Esophagus muscularis mucosa (tissue), 4 donors: ENCODE measurements around the gene PLBD2. TPM values are rescaled to one million over a fixed set of nuclear protein-coding genes. Genes with fewer than 3 reads are reported as not detected.

ENCODE experiments used
- DNase-seq: peaks from one replicate; pipeline ENCODE4 v3.0.0-alpha.2; 2017; ENCODE audit errors: extremely low spot score
- H3K27ac ChIP-seq, 4 donors: fragments of 200-600 bp; sonication (generic); replicated peaks in 1 of 4; 1 replicate in 3 of 4; 2 replicates in 1 of 4; pipeline ENCODE4 v1.5.1; 2016 to 2019; ENCODE audit warnings: mild to moderate bottlenecking in 1 of 4
- H3K27me3 ChIP-seq, 4 donors: fragments of 200-600 bp; sonication (generic); one replicate each; pipeline versions ENCODE4 v1.5.1 to v1.6.0; 2016 to 2019
- H3K36me3 ChIP-seq, 4 donors: fragments of 200-600 bp; sonication (generic); one replicate each; pipeline ENCODE4 v1.5.1; 2016 to 2019
- H3K4me1 ChIP-seq, 4 donors: fragments of 200-600 bp; sonication (generic); one replicate each; pipeline ENCODE4 v1.5.1; 2016 to 2019
- H3K4me3 ChIP-seq, 4 donors: fragments of 200-600 bp; sonication (generic); 1 replicate in 2 of 4; 2 replicates in 2 of 4; pipeline ENCODE4 v1.5.1; 2016 to 2019; ENCODE audit warnings: mild to moderate bottlenecking in 4 of 4, moderate library complexity in 1 of 4
- H3K9me3 ChIP-seq, 4 donors: fragments of 200-600 bp; sonication (generic); 1 replicate in 3 of 4; 2 replicates in 1 of 4; pipeline ENCODE4 v1.5.1; 2016 to 2019
- EP300 ChIP-seq: sonication (generic); formaldehyde crosslinking; IDR thresholded peaks from one replicate; pipeline ENCODE4 v1.6.1; 2017; ENCODE audit warnings: antibody characterized with exemption
- POLR2A ChIP-seq: fragments of 450-650 bp; IDR thresholded peaks from one replicate; pipeline ENCODE4 v1.6.1; 2017; ENCODE audit warnings: antibody characterized with exemption, moderate library complexity, mild to moderate bottlenecking, low read depth
- POLR2AphosphoS5 ChIP-seq, 2 donors: sonication (generic); formaldehyde crosslinking; IDR thresholded peaks; one replicate each; pipeline ENCODE4 v1.6.1; 2017; ENCODE audit warnings: antibody characterized with exemption in 2 of 2
- WGBS: methylation state at CpG from one replicate; pipeline ENCODE4 v1.1.5; 2018; 5-methylcytosine and 5-hydroxymethylcytosine counted together
- intact Hi-C: fragments of 100-400 bp; cut with DNase I; formaldehyde crosslinking; loops from one replicate; pipeline ENCODE4 v1.15.1; 2023
- total RNA-seq, 4 donors: library from RNA; depleted of rRNA; stranded (reverse); fragments of >200 nt; gene quantifications; one replicate each; pipeline versions ENCODE4 v1.1.0 to v1.2.1, GENCODE V29; 2016
- TF ChIP-seq, protein P1 (sequence below), 3 experiments: fragments of 200-600 bp in 2 of 3; fragments of 450-650 bp in 1 of 3; sonication (generic) in 2 of 3; IDR thresholded peaks; one replicate each; pipeline ENCODE4 v1.5.1; 2017 to 2019; ENCODE audit warnings: antibody characterized with exemption in 3 of 3, mild to moderate bottlenecking in 2 of 3, moderate library complexity in 1 of 3

The PLBD2 gene
- total RNA-seq, 4 donors from 2014 or later, result 30.2 to 60.9 (median 33.1) TPM

- H3K4me1 ChIP-seq, result no peaks in the 10 kb centered on the region
- H3K9me3 ChIP-seq, result no peaks in the 10 kb centered on the region
- peaks cover 0 to 3% (median 0%) of the 10 kb centered on the region in 4 donors for H3K27me3 ChIP-seq
- H3K4me3 ChIP-seq, result no peak overlapping the region
- DNase-seq, result no peak
- intact Hi-C loops, result no loop called here
- 83% methylated on average over 7 of the region's 7 CpGs for WGBS
- TF ChIP-seq, protein P1, sequence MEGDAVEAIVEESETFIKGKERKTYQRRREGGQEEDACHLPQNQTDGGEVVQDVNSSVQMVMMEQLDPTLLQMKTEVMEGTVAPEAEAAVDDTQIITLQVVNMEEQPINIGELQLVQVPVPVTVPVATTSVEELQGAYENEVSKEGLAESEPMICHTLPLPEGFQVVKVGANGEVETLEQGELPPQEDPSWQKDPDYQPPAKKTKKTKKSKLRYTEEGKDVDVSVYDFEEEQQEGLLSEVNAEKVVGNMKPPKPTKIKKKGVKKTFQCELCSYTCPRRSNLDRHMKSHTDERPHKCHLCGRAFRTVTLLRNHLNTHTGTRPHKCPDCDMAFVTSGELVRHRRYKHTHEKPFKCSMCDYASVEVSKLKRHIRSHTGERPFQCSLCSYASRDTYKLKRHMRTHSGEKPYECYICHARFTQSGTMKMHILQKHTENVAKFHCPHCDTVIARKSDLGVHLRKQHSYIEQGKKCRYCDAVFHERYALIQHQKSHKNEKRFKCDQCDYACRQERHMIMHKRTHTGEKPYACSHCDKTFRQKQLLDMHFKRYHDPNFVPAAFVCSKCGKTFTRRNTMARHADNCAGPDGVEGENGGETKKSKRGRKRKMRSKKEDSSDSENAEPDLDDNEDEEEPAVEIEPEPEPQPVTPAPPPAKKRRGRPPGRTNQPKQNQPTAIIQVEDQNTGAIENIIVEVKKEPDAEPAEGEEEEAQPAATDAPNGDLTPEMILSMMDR (IDR thresholded peaks at IDR 0.05), result no peak
- no peak for TF ChIP-seq EP300
- no peak for TF ChIP-seq POLR2AphosphoS5 (IDR thresholded peaks at IDR 0.05)
- no peak for TF ChIP-seq POLR2A
- peaks cover 18 to 39% (median 37%) of the 10 kb centered on the region in 4 donors for H3K36me3 ChIP-seq
- H3K27ac ChIP-seq, result no peak overlapping the region
These were observed 34.1 kb downstream of the PLBD2 start for GRCh38 chr12:113392520-113392919.

DNA sequence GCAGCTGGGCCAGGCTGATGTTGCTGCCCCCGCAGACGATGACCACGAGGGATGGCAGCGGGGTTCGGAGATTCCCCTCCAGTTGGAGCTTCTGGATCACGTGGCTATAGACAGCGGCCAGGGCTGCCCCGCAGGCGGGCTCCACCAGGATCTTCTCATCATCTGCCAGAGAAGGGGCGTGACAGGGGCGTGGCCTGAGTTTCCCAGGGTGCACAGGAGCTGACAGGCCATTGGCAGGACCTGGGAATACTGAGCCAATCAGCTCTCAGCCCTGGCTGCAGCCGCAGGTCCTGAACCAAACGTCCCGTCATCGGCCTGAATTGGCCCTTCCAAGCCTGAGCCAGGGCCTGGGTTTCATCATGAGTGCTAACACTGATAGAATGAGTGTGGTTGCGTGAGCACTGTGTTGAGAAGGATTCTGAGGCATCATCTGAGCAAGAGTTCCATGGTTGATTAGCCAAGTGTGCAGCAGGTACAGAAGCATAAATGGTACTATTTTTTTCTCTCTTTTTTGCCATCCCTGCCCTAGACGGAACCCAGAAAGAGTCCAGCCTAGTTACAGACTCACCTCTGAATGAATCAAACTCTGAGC is 34.7 kb downstream of the PLBD2 start:
- H3K27ac ChIP-seq, result no peak overlapping the region
- H3K27me3 ChIP-seq, result peaks cover 0 to 9% (median 0%) of the 10 kb centered on the region in 4 donors
- intact Hi-C loops, result no loop called here
- H3K36me3 ChIP-seq, result peaks cover 18 to 33% (median 32%) of the 10 kb centered on the region in 4 donors
- WGBS, result 76% methylated on average over 12 of the region's 17 CpGs
- H3K4me3 ChIP-seq, result no peak overlapping the region
- peak in 1 of 2 donors; percentile 13 for TF ChIP-seq POLR2AphosphoS5 (IDR thresholded peaks at IDR 0.05)
- TF ChIP-seq, protein P1 (IDR thresholded peaks at IDR 0.05), result no peak
- H3K4me1 ChIP-seq, result no peaks in the 10 kb centered on the region
- no peak for DNase-seq
- no peaks in the 10 kb centered on the region for H3K9me3 ChIP-seq

DNA sequence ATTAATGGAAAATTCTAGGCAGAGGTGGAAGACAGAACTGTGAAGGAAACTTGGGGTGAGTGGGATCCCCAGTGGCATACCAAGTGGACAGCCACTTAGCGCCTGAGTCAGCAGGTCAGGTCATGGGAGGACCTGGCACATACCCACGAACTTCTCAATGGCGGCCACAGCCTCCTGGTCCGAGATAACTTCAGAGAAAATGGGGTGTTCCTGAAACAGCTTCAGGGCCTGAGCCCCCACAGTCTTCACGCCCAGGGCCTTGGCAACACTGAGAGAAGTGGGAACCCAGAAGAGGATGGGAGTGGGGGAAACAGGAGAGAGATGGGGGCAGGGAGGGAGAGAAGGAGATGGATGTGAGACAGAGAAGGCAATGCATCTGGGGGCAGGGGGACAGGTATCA is 35.4 kb downstream of the PLBD2 start:
- WGBS, result 80% methylated on average over 5 of the region's 5 CpGs
- no peaks in the 10 kb centered on the region for H3K4me1 ChIP-seq
- DNase-seq, result no peak
- H3K9me3 ChIP-seq, result no peaks in the 10 kb centered on the region
- no peak overlapping the region for H3K27ac ChIP-seq
- H3K4me3 ChIP-seq, result no peak overlapping the region
- TF ChIP-seq POLR2A, result no peak
- intact Hi-C loops, result no loop called here
- peaks cover 11 to 26% (median 25%) of the 10 kb centered on the region in 4 donors for H3K36me3 ChIP-seq
- H3K27me3 ChIP-seq, result peaks cover 0 to 16% (median 0%) of the 10 kb centered on the region in 4 donors

DNA sequence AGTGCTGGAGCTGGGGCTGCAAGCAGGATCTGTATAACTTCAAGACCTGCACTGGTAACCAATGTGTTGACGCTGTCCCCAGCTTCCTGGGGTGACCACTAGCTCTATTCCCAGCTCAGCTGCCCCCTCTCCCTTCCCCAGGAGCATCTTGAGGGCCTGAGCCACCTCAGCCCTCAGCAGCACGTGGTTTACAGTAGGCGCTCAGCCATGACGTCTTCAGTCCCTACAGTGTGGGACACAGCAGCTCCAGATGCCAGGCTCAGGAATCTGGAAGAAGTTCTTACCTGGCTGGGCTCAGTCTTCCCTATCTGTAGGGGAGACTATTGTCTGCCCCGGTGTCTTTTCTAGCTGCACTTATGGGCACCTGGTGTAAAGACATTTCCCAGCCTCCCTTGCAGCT is 36.7 kb downstream of the PLBD2 start:
- Histone ChIP-seq H3K9me3 (no peaks in the 10 kb centered on the region), H3K27me3 (peaks cover 0 to 29% (median 0%) of the 10 kb centered on the region in 4 donors), H3K4me1 (no peaks in the 10 kb centered on the region), H3K36me3 (peaks cover 5 to 13% (median 11%) of the 10 kb centered on the region in 4 donors), H3K27ac (no peak overlapping the region), H3K4me3 (no peak overlapping the region)
- no peak for DNase-seq
- TF ChIP-seq, protein P1 (IDR thresholded peaks at IDR 0.05), result no peak
- TF ChIP-seq POLR2A (no peak), EP300 (no peak)
- intact Hi-C loops, result no loop called here
- WGBS, result 77% methylated on average over 4 of the region's 5 CpGs

- Histone ChIP-seq H3K4me3 (no peak overlapping the region), H3K4me1 (no peaks in the 10 kb centered on the region), H3K36me3 (peaks cover 0 to 2% (median under 1%) of the 10 kb centered on the region in 4 donors), H3K27ac (no peak overlapping the region), H3K27me3 (peaks cover 0 to 32% (median 0%) of the 10 kb centered on the region in 4 donors), H3K9me3 (no peaks in the 10 kb centered on the region)
- TF ChIP-seq EP300, result no peak
- no peak for DNase-seq
- intact Hi-C loops, result no loop called here
These were observed 37.8 kb downstream of the PLBD2 start for GRCh38 chr12:113396200-113396599.
